Measurements from ENCODE around the gene LMF1.

Gene LMF1

DNA sequence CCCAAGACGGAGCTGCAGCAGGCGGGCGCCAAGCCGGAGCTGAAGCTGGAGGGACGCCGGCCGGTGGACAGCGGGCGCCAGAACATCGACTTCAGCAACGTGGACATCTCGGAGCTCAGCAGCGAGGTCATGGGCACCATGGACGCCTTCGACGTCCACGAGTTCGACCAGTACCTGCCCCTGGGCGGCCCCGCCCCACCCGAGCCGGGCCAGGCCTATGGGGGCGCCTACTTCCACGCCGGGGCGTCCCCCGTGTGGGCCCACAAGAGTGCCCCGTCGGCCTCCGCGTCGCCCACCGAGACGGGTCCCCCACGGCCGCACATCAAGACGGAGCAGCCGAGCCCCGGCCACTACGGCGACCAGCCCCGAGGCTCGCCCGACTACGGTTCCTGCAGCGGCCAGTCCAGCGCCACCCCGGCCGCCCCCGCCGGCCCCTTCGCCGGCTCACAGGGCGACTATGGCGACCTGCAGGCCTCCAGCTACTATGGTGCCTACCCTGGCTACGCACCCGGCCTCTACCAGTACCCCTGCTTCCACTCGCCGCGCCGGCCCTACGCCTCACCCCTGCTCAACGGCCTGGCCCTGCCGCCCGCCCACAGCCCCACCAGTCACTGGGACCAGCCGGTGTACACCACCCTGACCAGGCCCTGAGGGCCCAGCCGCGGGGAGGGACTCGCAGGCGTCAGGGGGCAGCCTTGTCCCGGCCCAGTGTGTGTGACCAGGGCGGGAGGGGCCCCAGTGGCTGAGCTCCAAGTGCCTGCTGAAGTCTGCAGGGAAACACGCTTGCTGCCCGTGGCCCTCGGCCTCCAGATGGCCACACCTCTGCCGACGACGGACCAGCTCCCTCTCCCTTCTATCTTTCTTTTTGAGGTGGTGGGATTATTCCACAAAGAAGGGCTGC, 14.2 kb upstream of the LMF1 start:
- no peak for DNase-seq (ENCODE audit: low read depth in 2 of 2)

DNA sequence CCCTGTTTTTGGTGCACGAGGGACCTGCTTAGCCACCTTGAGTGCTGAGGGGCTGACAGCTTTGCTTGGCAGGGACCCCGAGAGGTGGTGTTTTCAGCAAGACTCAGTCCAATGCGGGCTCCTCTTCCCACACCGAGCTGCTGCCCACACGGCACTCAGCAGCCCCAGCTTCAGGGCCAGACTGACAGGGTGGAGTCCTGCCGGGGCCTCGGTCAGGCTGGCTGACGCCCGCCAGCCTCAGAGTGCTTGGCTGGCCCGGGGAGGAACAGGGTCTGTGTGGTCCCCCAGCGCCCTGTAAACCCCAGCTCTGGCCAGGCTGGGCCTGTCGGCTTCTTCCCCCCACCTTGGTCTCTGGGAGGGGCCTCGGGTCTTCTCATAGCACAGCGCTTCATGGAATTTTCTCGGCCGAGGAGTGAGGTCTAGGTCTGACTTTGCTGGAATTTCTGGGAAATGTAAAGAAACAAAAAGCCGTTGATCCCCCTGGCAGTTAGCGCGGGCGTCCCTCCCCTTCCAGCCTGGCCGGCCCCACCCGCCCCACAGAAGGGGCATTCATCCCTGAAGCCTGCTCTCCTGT, 13.4 kb upstream of the LMF1 start:
- no peak for DNase-seq (ENCODE audit: low read depth in 2 of 2)

GRCh38 chr16:983044-984030, 12.6 kb upstream of the LMF1 start:
- no peak for DNase-seq (ENCODE audit: low read depth in 2 of 2)

- no peak for DNase-seq (ENCODE audit: low read depth in 2 of 2)
Measured at GRCh38 chr16:982145-983043, 11.6 kb upstream of the LMF1 start.

- DNase-seq (ENCODE audit: low read depth in 2 of 2) = peak in 1 of 2 donors; percentile 45
Measured at GRCh38 chr16:981695-982144, 10.9 kb upstream of the LMF1 start, which contains the start of gene SOX8. TSS of gene SOX8 (plus strand) at chr16:981770. CDS start at chr16:981923, 153 bp downstream.

- DNase-seq (ENCODE audit: low read depth in 2 of 2) = no peak
Measured at GRCh38 chr16:980595-980854, 9.7 kb upstream of the LMF1 start.

DNA sequence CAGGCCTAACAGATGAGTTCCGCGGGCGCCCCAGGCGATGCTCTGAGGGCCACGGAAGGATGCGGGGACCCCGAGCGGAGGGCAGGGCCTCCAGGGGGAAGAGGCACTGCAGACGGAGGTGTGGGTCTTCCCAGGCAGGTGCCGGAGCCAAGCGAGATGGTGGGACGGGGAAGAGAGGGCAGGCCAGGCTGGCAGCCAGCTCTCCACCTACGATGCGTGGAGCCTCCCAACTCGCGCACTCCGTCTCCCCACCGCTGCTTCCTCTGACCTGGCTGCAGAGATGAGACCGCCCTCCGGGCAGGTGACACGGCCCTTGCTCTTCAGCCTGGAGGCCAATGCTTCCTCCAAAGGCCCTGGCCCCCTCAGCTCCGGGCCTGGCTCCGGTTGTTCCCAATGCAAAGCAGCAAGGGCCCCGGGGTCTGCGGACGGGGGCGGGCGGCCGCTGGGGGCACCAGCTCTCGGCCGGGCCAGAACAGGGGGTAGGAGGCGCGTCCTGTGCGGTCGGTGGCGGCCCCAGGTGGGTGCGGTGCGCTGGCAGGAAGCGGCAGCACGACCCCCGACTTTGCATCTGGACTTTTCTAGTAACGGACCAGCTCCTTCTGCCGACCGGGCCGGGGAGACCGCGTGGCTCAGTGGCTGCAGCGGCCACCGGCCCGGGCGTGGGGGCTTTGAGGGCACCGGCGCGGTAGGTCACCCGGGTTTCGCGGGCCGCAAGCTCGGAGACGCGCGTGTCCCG, 9.2 kb upstream of the LMF1 start:
- DNase-seq (ENCODE audit: low read depth in 2 of 2) = no peak

GRCh38 chr16:979147-979546, 8.4 kb upstream of the LMF1 start:
- DNase-seq (ENCODE audit: low read depth in 2 of 2) = no peak

DNA sequence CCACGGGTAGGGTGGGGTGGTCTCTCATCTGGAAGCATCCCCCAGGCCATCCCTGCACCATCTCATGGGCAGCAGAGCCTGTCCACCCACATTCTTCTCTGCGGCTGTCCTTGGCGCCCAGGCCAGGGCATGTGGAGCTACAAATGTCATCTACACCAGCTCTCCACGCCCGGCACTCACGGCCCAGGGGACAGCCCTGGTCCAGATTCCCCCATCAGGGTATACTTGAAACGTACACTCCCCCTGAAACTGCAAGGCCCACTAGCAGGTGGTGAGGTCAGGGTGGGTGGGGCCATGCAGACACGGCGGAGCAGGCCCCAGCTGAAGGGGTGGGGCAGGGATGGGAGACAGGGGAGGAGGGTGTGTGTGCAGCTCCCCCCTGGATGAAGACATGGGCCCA, 7.6 kb upstream of the LMF1 start:
- no peak for DNase-seq (ENCODE audit: low read depth in 2 of 2)

- no peak for DNase-seq (ENCODE audit: low read depth in 2 of 2)
Measured at GRCh38 chr16:977896-978295, 7.1 kb upstream of the LMF1 start.

- DNase-seq (ENCODE audit: low read depth in 2 of 2) = no peak
Measured at GRCh38 chr16:977081-977701, 6.4 kb upstream of the LMF1 start.

DNA sequence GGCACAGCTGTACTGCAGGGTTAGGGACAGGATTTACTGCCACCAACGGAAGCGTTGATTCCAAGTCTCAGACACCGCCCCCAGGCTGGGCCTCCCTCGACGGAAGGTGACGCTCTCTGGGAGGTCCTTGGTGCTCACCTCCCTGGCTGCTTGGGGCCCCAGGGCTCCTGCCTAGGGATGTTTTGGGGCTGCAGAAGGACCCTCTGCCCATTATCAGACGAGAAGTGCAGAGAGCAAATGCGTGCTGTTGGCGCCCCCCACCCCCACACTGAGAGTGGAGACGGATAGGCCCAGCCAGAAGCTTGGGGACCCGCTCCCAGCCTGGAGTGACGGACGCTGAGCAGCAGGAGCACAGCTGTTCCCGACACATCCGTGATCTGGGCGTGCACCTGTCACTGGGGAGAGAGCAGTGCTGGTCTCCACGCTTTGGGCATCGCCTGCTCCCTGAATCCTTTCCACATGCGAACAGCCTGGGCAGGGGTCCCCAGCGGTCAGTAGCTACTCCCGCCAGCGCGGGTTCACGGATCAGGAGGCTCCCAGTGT, 5.7 kb upstream of the LMF1 start:
- no peak for DNase-seq (ENCODE audit: low read depth in 2 of 2)

- no peak for DNase-seq (ENCODE audit: low read depth in 2 of 2)
Measured at GRCh38 chr16:975291-975690, 4.5 kb upstream of the LMF1 start.

GRCh38 chr16:974611-975261, 4.0 kb upstream of the LMF1 start:
- DNase-seq (ENCODE audit: low read depth in 2 of 2) = no peak

- no peak for DNase-seq (ENCODE audit: low read depth in 2 of 2)
Measured at GRCh38 chr16:974001-974601, 3.3 kb upstream of the LMF1 start.

GRCh38 chr16:973366-973765, 2.6 kb upstream of the LMF1 start:
- DNase-seq (ENCODE audit: low read depth in 2 of 2) = no peak

DNA sequence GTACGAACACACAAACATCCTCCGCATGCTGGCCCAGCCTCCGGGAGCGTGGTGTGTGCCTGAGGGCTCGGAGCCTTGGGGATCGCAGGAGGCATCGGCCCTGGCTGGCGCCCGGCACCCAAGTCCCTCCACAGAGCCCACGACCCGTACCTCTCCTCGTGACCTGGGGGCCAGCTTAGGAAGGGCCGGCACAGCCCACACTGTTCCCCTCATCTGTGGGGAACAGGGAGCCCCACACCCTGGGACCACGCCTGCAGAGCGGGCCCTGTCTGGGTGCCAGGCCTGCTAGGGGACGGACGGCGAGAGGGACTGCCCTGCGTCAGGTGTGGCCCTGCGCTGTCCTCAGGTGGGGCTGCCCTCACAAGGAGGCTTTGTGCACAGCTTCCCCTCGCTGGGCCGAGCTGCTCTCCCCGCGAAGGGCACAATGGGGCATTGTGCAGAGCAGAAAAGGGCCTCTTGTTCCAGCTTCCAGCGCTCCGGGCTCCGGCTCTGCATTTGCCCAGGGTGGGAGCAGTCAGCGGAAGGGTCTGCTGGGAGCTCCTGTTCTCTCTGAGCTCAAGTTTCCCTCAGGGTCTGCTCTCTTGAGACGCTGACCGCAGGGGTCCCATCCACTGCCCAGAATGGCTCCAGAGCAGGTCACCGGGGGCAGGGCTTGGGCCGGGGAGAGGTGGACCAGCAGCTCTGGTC, 1.7 kb upstream of the LMF1 start:
- DNase-seq (ENCODE audit: low read depth in 2 of 2) = no peak

GRCh38 chr16:971981-972315, 1.2 kb upstream of the LMF1 start:
- no peak for DNase-seq (ENCODE audit: low read depth in 2 of 2)

DNA sequence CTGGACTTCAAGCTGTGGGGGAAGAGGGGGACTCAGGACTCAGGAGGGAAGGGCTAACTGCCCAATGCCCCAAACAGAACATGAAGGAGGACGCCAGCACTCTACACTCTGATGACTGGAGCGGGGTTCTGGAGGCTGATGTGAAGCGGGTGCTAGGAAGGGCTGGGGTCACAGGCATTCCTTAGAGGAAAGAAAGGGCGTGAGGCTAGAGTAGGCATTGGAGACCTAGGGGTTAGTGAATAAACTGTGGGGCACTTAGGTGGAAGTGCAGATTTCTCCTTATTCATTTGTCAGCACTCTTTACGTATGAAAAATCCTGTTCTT, 760 bp upstream of the LMF1 start:
- no peak for DNase-seq (ENCODE audit: low read depth in 2 of 2)
